OCI-LY1 (cell line): ENCODE results near the gene TCERG1L.

Experiments used
- H2AFZ ChIP-seq: fragments of 200-600 bp; sonication (generic), shearing (Covaris generic); 2 replicates; pipeline ENCODE4 v1.6.0; 2014; ENCODE audit warnings: antibody characterized with exemption, mild to moderate bottlenecking, low read length
- H3F3A ChIP-seq: fragments of 200-600 bp; sonication (generic), shearing (Covaris generic); 2 replicates; pipeline ENCODE4 v1.6.0; 2014; ENCODE audit warnings: mild to moderate bottlenecking, antibody characterized with exemption, low read length, moderate library complexity; ENCODE audit not compliant: insufficient read depth
- H3K27ac ChIP-seq: fragments of 200-600 bp; sonication (generic); 2 replicates; pipeline ENCODE4 v1.5.1; 2014; ENCODE audit warnings: low read length, mixed run types, mild to moderate bottlenecking, low read depth; ENCODE audit not compliant: poor library complexity, severe bottlenecking
- H3K27me3 ChIP-seq: fragments of 200-600 bp; sonication (generic); 2 replicates; pipeline ENCODE4 v1.6.0; 2014; ENCODE audit warnings: antibody characterized with exemption, mild to moderate bottlenecking, low read length, moderate library complexity; ENCODE audit not compliant: insufficient read depth
- H3K36me3 ChIP-seq: fragments of 200-600 bp; sonication (generic); 2 replicates; pipeline ENCODE4 v1.6.1; 2014; ENCODE audit warnings: mild to moderate bottlenecking, antibody characterized with exemption, low read length, moderate library complexity, mixed read lengths; ENCODE audit not compliant: insufficient read depth
- H3K4me1 ChIP-seq: fragments of 200-600 bp; sonication (generic); 2 replicates; pipeline ENCODE4 v1.5.1; 2014; ENCODE audit warnings: mild to moderate bottlenecking, low read length, moderate library complexity; ENCODE audit not compliant: insufficient read depth, severe bottlenecking
- H3K4me2 ChIP-seq: fragments of 200-600 bp; sonication (generic), shearing (Covaris generic); 2 replicates; pipeline ENCODE4 v1.6.1; 2014; ENCODE audit warnings: low read length
- H3K4me3 ChIP-seq: fragments of 200-600 bp; sonication (generic); 2 replicates; pipeline ENCODE4 v1.5.1; 2014; ENCODE audit warnings: low read length, low read depth, mild to moderate bottlenecking, mixed read lengths; ENCODE audit not compliant: poor library complexity, severe bottlenecking
- H3K79me2 ChIP-seq: fragments of 200-600 bp; shearing (Covaris generic); 2 replicates; pipeline ENCODE4 v1.6.1; 2016; ENCODE audit warnings: mixed run types, low read length, mixed read lengths; ENCODE audit not compliant: insufficient read depth
- H3K9ac ChIP-seq: fragments of 200-600 bp; sonication (generic), shearing (Covaris generic); 2 replicates; pipeline ENCODE4 v1.6.1; 2014; ENCODE audit warnings: mild to moderate bottlenecking, low read length, mixed read lengths
- H3K9me2 ChIP-seq: fragments of 200-600 bp; sonication (generic), shearing (Covaris generic); 2 replicates; pipeline ENCODE4 v1.6.1; 2014; ENCODE audit warnings: low read depth, mild to moderate bottlenecking, low read length, mixed read lengths
- H3K9me3 ChIP-seq: fragments of 200-600 bp; shearing (Covaris generic); 2 replicates; pipeline ENCODE4 v1.6.1; 2014; ENCODE audit warnings: low read length, mixed read lengths
- H4K20me1 ChIP-seq: fragments of 200-600 bp; sonication (generic), shearing (Covaris generic); 2 replicates; pipeline ENCODE4 v1.6.0; 2016; ENCODE audit warnings: mild to moderate bottlenecking, low read length; ENCODE audit not compliant: insufficient read depth
- EZH2 ChIP-seq: fragments of 200-600 bp; sonication (generic), shearing (Covaris generic); IDR thresholded peaks from 2 replicates; pipeline ENCODE4 v1.8.0; 2017; ENCODE audit warnings: borderline replicate concordance, mixed run types, mild to moderate bottlenecking, antibody characterized with exemption, low read length, moderate library complexity, mixed read lengths
- TF ChIP-seq, protein P1 (sequence below): fragments of 200-600 bp; sonication (generic), shearing (Covaris generic); IDR thresholded peaks from 2 replicates; pipeline ENCODE4 v1.5.1; 2017; ENCODE audit warnings: mild to moderate bottlenecking, antibody characterized with exemption, low read length, moderate library complexity, mixed read lengths

Gene TCERG1L

DNA sequence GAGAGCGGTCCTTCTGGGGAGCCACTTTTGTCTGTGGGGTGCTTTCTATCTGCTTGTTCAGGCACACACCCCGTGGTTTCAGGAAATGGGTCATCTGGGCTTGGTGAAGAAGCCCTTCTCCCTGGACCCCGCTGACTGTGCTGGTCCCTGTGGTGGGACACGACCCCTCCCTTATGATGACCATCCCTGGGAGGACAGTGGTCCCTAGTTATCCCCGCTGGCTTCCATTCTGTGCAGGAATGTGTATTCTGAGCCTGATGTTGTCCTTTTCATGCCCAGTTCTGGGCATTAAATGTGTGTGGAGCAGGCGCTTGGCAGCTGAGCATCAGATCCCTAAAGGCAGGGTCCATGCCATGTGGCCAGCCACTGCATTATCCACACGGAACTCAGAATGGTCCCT, 71.6 kb downstream of the TCERG1L start:
- Histone ChIP-seq H3K9me2 (no peaks in the 10 kb centered on the region), H3K4me2 (no peak overlapping the region), H3K9me3 (no peaks in the 10 kb centered on the region), H3K4me1 (no peaks in the 10 kb centered on the region), H3K27me3 (no peaks in the 10 kb centered on the region), H4K20me1 (no peaks in the 10 kb centered on the region), H3F3A (no peaks in the 10 kb centered on the region), H2AFZ (no peak overlapping the region), H3K9ac (no peak overlapping the region), H3K27ac (no peak overlapping the region), H3K4me3 (no peak overlapping the region), H3K79me2 (no peaks in the 10 kb centered on the region), H3K36me3 (no peaks in the 10 kb centered on the region)
- TF ChIP-seq, protein P1, sequence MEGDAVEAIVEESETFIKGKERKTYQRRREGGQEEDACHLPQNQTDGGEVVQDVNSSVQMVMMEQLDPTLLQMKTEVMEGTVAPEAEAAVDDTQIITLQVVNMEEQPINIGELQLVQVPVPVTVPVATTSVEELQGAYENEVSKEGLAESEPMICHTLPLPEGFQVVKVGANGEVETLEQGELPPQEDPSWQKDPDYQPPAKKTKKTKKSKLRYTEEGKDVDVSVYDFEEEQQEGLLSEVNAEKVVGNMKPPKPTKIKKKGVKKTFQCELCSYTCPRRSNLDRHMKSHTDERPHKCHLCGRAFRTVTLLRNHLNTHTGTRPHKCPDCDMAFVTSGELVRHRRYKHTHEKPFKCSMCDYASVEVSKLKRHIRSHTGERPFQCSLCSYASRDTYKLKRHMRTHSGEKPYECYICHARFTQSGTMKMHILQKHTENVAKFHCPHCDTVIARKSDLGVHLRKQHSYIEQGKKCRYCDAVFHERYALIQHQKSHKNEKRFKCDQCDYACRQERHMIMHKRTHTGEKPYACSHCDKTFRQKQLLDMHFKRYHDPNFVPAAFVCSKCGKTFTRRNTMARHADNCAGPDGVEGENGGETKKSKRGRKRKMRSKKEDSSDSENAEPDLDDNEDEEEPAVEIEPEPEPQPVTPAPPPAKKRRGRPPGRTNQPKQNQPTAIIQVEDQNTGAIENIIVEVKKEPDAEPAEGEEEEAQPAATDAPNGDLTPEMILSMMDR: no peak
- TF ChIP-seq EZH2: no peak

DNA sequence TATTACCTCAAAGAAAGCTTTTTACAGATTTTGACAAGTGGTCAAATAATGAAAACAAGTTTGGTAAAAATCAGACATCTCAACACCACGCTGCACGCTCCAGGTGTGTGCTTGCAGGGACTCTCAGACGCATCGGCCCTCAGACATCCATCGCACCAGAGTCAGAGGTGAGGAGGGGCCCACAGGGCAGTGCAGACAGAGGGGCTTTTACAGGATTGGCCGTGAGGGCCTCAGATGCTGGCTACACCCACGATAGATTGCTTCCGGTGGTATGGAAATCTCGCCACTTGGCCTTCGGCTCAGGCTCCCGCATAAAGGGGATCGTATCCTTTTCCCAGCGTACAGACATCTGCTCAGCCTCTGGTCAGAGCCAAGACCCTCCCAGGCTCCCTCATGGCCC, 72.1 kb downstream of the TCERG1L start:
- H3K9me3 ChIP-seq: no peaks in the 10 kb centered on the region
- H4K20me1 ChIP-seq: no peaks in the 10 kb centered on the region
- no peaks in the 10 kb centered on the region for H3K79me2 ChIP-seq
- H3K4me3 ChIP-seq: no peak overlapping the region
- H3K9ac ChIP-seq: no peak overlapping the region
- no peaks in the 10 kb centered on the region for H3K36me3 ChIP-seq
- no peak overlapping the region for H2AFZ ChIP-seq
- H3F3A ChIP-seq: no peaks in the 10 kb centered on the region
- no peaks in the 10 kb centered on the region for H3K4me1 ChIP-seq
- TF ChIP-seq EZH2: no peak
- TF ChIP-seq, protein P1: no peak
- H3K4me2 ChIP-seq: no peak overlapping the region
- no peaks in the 10 kb centered on the region for H3K27me3 ChIP-seq
- H3K9me2 ChIP-seq: no peaks in the 10 kb centered on the region
- H3K27ac ChIP-seq: no peak overlapping the region

DNA sequence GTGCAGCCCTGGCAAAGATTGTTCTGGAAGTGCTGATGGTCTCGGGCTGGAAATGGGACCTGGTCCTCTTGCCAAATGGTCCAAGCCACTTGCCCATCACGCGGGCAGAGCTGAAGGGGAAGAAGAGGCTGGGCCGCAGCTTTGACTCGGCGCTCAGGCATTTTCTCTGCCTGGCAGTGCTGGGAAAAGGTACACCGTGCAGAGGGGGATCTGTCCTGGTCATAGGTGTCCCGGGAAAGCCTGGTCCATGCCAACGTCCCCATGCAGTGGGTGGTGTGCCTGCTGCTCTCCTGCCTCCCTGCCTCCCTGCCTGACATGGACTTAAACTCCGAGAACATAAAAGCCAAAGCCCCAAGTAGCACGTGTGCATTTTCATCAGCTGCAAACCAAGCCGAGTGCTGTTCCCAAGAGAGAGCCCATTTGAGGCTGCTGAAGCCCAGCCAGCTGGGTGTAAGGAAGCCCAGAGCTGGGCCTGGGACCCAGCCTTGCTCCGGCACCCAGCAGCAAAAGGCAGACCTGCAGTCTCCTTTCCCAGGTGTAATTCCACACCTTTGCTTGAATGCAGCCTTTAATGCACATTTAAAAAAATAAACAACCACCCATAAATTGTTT, 72.7 kb downstream of the TCERG1L start:
- Histone ChIP-seq H3K27ac (no peak overlapping the region), H3K79me2 (no peaks in the 10 kb centered on the region), H3K4me1 (no peaks in the 10 kb centered on the region), H3K4me2 (no peak overlapping the region), H3K9me3 (no peaks in the 10 kb centered on the region), H3F3A (no peaks in the 10 kb centered on the region), H3K9me2 (no peaks in the 10 kb centered on the region), H3K4me3 (no peak overlapping the region), H3K36me3 (no peaks in the 10 kb centered on the region), H3K27me3 (no peaks in the 10 kb centered on the region), H3K9ac (no peak overlapping the region), H4K20me1 (no peaks in the 10 kb centered on the region), H2AFZ (no peak overlapping the region)
- TF ChIP-seq, protein P1: no peak
- TF ChIP-seq EZH2: no peak
